GM21529 (cell line): ENCODE measurements around the gene AURKAIP1.
"Not testable (repeated sequence)": the region's sequence is repeated elsewhere in the genome, so short reads cannot be mapped to it uniquely, and the experiment has no call there.

ENCODE experiments used
- ATAC-seq: cut with Tn5 transposase; IDR thresholded peaks from one replicate; pipeline ENCODE4 v1.9.1; 2021; ENCODE audit not compliant: unreplicated experiment

The AURKAIP1 gene

DNA sequence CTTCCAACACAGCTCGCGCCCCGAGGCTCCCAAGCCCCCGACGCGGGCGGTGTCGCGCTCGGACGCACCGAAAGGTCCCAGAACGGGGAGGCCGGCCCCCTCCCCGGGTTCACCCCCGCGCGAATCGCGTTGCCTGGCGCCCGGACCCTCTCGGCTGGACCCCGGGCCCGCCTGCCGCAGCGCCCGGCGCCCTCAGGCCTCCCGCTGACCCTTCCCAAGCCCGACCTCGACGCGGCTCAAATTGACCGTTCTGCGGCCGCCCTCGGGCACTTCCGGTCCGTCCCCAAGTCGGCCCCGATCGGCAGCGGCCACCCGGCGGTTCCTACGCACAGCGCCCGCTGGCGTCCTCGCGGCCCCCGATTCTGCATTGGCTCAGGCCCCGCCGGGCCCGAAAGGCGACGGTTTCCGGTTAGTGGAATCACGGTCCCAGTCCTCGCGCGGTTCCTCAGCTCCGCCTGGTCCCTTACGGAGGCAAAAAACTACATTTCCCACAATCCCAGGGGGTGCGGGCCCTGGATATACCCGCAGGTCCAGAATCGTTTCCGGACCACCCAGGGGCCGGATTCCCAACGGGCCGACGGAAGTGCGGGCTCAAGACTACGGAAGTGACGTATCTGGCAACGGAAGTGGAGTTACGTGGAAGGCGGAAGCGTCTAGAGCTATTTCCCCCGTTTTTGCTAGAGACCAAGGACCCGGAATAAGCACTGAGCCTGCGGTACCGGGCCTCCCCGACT is at the start of gene AURKAIP1:
AURKAIP1 (minus strand) TSS at position 279 of the 734 bp plus-strand sequence. CDS start 451 bp downstream, outside the sequence.
- ATAC-seq, result peak; percentile 83

DNA sequence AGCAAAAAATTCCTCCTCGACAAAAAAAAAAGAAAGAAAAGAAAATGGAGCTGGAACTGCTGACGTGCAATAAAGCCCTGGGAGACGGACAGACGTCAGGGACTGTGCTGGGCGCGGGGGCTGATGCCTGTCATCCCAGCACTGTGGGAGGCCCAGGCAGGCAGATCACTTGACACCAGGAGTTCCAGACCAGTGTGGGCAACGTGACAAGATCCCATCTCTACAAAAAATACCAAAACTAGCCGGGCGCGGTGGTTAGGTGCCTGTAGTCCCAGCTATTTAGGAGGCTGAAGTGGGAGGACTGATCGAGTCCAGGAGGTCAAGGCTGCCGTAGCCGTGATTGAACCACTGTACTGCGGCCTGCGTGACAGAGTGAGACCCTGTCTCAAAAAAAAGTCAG is 49.7 kb upstream of the AURKAIP1 start:
- no peak for ATAC-seq

DNA sequence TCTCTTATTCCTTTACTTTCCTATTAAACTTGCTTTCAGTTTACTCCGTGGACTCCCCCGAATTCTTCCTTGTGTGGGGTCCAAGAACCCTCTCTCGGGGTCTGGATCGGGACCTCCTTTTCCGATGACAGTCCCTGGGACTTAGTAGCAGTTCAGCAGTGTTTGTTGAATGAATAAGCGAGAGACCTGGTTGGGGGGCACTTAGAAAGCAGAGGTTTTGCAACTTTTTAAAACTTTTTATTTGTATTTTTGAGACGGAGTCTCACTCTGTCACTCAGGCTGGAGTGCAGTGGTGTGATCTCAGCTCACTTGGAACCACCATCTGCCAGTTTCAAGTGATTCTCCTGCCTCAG is 48.2 kb upstream of the AURKAIP1 start:
- no peak for ATAC-seq

DNA sequence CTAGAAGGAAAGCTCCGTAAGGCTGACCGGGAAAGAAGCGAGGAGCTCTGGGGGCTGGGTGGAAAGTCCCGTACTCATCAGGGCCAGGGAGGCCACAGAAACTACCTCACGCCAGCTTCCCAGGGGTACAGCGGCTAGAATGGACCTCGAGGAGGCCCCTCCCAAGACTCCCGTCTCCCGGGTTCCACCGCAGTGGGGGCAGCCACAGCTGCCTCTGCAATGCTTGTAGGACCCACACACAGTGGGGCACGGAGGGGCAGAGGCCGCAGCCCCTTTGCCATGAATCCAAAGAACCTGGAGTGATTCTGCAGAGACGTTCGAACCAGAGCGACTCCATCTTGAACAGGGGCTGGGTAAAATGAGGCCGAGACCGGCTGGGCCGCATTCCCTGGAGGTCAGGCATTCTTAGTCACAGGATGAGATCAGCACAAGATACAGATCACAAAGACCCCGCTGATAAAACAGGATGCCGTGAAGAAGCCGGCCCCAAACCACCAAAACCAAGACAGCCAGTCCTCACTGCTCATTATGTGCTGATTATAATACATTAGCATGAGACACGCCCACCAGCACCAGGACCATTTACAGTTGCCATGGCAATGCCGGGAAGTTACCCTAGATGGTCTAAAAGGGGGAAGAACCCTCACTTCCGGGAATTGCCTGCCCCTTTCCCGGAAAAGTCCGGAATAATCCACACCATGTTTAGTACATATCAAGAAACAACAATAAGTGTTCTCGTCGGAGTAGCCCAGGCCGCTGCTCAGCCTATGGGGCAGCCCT is 47.6 kb upstream of the AURKAIP1 start:
- no peak for ATAC-seq

DNA sequence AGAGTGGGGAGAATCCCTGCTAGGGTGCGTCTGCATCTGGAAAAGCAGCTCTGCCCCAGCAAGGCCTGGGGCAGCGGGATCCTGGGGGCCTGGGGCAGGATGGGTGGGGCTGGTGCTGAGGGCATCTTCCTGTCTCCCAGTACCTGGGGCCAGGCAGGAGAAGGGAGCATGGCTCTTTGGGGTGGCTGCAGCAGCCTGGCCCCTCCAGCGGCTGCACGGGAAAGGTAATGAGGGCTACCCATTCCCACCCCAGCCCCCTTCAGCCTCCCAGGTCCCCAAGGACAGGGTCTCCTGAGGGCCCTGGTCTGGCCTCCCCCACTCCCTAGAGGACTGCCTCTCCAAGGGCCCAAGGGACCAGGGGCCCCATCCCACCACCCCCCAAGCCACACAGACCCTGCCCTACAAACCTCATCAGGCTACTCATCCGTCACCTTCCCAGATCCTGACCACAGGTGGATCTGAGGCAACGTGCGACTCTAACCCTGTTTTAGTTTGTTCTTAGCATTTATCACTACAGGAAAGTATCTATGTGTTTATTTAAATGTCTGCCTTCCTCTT is 47.0 kb upstream of the AURKAIP1 start:
- ATAC-seq, result no peak

DNA sequence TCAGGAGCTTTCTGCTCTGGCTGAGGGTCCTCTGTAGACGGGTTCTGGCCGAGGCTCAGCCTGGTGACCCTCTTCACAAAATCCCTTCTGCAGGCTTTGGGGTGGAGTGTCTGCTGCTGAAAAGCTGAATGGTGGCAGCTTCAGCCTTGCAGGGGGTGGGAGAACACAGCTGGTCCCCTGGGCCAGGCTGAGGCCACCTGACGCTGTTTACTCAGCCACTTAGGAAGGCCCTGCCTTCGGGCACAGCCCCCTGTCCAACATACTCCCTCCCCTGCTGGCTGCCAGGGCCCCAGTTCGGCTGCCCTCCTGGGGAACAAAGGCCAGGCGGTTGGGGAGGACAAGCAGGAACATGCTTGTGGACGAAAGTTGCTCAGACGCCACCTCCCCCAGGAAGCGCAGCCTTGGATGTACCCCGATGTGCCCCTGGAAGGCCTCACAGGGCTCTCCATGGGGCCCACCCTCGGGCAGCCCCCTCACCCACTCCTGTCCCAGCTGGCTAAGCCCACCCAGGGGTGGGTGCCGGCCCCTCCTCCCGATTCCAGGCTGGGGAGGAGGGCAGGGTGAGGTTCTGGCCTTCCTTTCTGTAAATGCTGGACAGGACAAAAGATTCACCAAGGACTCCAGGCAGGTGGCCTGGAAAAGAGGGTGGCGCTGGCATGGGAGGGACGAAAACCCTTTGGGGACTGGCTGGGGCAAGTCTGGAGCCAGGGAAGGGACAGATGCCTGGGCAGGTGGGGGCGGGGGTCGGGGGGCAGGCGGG is 46.3 kb upstream of the AURKAIP1 start, which contains the start of gene ANKRD65:
ANKRD65 (minus strand) TSS at position 130 of the 760 bp plus-strand sequence. CDS start 271 bp downstream, outside the sequence.
- no peak for ATAC-seq

DNA sequence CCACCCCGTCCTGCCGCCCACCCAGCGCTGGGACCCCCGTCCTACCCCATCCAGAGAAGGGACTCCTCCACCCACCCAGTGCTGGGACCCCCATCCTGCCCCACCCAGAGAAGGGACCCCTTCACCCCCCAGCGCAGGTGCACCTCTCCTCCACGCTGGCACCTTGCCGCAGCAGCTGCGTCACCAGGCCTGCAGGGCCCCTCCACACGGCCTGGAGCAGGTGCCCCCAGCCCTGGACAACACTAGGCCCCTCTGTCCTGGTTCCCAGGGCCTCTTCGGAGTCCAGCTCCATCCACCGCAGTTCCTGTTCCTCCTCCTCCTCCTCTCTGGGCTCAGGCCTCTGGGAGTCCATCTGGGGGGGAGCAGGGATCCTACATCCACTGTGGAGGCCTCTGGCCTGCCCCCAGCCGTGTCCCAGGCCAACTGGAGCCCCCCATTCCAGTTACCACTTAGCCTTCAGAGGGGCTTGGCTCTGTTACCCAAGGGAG is 45.7 kb upstream of the AURKAIP1 start:
- no peak for ATAC-seq

DNA sequence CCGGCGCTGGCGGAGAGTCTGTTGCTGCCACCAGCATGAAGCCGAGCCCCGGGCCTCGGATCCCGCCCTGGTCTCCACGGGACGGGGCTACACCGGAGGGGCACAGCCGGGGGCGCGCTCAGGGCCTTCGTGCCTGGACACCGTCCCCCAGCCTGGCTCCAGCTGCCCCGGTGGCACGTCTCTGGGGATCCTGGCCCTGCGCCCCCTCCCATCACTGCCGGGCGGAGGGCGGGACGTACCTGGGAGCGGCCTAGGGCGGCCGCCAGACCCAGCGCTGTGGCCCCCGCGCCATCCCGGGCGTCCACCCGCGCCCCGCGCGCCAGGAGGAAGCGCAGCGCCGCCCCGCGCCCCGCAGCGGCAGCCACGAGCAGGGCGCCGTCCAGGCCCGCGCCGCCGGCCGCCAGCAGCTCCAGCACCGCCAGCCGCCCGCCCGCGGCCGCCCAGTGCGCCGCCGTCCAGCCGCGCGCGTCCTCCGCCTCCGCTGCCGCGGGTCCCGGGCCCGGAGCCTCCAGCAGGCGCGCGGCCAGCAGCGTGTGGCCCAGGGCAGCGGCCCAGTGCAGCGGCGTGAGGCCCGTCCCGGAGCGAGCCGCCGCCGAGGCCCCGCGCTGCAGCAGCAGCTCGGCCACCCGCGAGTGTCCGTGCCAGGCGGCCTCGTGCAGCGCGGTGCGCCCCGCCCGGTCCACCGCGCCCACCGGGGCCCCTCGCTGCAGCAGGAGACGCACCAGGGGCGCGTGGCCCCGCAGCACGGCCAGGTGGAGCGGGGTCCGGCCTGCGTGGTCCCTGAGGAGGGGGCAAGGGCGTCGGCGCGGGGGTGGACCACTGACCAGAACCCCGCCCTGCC is 45.0 kb upstream of the AURKAIP1 start:
- ATAC-seq, result no peak

DNA sequence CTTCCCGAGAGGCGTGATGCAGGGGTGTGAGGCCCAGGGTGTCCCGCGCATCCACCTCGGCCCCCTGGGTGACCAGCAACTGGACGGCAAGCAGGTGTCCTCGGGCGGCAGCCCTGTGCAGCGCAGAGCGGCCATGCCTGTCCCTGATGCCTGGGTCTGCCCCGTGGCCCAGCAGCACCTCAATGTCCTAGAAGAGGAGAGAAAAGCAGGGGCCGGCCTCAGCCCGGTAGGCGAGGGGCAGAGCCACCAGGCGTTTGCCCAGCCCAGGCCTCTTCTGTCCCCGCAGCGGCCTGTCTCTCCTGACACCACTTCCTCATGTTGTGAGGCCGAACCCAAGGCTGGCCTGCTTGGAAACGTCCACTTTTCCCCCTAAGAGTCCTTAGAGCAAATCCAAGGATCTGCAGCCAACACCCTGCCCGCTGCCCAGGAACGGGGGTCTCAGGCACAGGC is 44.4 kb upstream of the AURKAIP1 start:
- no peak for ATAC-seq

DNA sequence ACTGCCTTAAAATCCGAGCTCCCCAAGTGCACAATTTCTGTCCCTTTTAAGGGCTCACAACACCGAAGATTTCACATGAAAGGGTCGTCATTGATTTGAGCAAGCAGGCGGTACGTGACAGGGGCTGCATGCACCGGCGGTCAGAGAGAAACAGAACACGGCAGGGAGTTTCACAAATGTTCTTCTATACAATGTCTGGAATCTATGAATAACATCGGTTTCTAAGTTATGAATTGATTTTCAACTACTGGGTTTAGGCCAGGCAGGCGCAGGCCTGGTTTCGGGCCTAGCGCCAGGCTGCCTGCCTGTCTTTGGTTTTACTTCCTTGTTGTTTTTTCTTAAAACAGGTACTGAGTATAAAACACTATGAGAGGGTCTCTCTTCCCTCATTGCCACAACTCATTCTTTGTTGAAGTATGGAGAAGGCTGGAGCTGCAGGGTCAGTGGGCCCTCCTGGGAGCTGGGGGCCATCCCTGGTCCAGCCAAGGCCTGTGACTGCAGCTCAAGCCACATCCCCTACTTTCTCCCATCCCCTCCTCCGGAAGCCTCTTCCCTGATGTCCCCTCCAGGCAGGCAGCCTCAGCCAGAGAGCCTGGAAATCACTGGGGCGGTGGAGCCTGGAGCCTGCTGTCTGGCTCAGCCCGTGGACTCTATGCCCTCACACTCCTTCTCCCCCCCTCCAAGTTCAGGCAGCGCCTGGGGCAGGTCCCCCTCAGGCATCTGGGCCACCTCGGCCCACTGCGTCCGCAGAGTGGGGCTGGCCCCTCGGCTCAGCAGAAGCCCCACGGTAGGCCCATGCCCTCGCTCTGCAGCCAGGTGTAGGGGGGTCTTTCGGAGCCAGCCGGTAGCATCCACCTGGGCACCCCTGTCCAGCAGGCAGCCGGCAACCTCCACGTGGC is 43.7 kb upstream of the AURKAIP1 start:
- ATAC-seq, result no peak

DNA sequence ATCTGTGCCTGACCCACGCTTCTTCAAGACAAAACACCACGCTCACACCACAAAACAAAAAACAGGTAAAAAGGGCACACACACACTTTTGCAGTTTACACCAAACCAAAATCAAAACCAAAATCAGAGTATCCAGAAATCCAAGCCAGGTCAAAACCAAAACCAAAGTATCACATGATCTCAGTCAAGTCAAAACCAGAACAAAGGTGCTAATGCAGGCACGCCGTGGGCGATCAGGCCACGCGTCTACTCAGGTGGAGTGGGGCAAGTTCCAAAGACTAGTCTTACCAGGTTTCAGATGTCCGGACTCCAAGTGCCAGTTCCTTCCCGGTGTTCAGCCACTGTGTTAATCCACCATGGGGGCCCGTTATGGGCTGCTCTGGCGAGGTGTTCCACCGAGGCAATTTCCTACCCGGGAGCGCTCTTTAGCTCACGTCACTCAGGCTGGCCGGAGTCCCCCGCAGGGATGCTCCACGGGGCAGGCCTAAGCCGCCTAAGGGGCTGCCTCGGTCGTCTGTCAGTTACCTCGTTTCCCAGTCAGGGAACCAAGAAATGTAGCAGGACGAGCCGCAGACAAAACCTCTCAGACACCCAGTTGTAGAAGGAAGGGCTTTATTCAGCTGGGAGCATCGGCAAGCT is 42.9 kb upstream of the AURKAIP1 start:
- not testable (repeated sequence) for ATAC-seq

DNA sequence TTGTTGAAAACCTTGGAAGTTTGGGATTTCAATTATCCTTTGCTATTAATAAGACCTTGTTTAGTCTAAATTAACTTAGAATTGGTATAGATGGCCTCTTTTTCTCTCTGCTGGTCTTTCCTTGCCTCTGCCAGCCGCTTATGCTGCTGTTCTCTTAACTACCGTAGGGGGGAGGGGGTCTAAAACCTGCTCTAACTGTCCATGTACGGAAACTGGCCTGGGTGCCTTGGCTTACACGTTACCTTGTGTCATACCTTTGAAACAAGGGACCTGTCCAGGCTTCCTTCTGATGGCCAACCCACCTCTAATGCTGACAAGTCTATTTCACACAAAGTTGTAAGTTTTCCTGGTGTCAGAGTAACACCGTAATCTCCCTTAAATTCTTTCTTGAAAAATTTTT is 42.4 kb upstream of the AURKAIP1 start:
- not testable (repeated sequence) for ATAC-seq

DNA sequence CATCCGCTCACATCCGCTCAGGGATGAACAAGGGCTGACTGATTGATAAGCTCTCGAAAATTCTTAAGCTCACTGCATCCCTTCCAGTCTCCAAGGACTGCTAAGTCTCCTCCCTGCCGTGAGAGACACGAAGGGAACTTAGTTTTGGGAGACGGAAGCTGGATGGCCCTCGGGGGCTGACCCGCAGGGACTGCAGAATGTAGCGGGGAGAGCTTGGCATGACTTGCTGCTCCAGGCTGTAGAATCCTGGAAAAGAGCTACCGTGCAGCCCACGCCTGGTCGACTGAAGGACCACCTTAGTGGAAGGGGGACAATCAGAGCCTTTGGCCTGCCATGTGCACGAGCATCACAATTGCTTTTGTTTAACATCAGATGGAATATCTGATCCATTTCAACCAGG is 40.7 kb upstream of the AURKAIP1 start:
- no peak for ATAC-seq

DNA sequence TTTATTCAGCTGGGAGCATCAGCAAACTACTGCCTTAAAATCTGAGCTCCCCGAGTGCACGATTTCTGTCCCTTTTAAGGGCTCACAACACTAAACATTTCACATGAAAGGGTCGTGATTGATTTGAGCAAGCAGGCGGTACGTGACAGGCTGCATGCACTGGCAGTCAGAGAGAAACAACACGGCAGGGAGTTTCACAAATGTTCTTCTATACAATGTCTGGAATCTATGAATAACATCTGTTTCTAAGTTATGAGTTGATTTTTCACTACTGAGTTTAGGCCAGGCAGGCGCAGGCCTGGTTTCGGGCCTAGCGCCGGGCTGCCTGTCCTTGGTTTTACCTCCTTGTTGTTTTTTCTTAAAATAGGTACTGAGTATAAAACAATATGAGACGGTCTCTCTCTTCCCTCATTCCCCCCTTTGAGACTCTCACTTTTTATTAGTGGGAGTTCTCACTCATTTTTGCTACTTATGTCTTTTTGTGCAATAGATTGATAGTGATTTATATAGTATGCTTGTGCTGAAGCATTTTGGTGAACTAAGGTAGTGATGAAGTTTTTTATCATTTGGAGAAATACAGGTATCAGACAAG is 37.4 kb upstream of the AURKAIP1 start:
- ATAC-seq, result not testable (repeated sequence)

DNA sequence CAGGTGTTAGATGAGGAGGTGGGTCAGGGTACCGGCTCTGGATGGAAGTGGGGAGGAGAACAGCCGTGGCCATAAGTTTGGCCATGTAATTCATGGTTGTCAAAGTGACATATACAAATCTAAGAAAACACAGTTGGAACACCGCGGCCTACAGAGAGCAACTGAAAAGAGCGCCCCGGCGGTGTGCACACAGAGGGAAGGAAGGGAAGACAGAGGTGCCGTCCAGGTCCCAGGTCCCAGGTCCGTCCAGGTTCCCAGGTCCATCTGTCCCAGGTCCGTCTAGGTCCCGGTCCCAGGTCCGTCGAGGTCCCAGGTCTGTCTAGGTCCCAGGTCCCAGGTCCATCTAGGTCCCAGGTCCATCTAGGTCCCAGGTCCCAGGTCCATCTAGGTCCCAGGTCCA is 36.6 kb upstream of the AURKAIP1 start:
- ATAC-seq, result no peak

DNA sequence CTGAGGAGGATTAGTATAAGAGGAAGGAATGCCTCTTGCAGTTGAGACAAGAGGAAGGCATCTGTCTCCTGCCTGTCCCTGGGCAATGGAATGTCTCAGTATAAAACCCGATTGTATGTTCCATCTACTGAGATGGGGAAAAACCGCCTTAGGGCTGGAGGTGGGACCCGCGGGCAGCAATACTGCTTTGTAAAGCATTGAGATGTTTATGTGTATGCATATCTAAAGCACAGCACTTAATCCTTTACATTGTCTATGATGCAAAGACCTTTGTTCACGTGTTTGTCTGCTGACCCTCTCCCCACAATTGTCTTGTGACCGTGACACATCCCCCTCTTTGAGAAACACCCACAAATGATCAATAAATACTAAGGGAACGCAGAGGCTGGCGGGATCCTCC is 35.2 kb upstream of the AURKAIP1 start:
- ATAC-seq, result not testable (repeated sequence)

DNA sequence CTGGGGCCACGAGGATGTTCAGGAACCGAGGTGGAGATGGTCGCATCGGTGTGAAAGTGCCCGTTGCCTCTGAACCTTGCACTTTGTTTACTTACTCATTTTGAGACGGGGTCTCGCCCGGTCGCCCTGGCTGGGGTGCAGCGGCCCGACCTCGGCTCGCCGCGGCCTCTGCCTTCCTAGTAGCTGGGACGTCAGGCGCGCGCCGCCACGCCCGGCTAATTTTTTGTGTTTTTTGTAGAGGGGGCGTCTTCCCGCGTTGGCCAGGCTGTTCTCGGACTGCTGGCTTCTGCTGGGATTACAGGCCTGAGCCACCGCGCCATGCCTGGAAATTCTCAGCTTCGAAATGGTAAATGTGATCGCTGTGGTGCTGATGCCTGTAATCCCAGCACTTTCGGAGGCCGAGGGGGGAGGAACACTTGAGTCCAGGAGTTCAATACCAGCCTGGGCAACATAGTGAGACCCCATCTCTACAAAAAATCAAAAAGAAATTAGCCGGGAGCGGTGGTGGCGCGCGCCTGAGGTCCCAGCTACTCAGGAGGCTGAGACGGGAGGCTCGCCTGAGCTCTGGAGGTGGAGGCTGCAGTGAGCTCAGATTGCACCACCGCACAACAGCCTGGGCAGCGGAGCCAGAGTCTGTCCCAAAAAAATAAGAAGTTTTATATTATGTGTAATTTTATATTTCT is 32.8 kb upstream of the AURKAIP1 start:
- peak; percentile 26 for ATAC-seq
